ENCODE data around the gene GET3. TPM values are rescaled to one million over a fixed set of nuclear protein-coding genes. Genes with fewer than 3 reads are reported as not detected.

The GET3 gene
- total and polyA plus RNA-seq, 2 of the 13 experiments (the other 11 are each of a cell fraction or from before 2014, with no cell fraction given), result 57.7 to 59.4 TPM

DNA sequence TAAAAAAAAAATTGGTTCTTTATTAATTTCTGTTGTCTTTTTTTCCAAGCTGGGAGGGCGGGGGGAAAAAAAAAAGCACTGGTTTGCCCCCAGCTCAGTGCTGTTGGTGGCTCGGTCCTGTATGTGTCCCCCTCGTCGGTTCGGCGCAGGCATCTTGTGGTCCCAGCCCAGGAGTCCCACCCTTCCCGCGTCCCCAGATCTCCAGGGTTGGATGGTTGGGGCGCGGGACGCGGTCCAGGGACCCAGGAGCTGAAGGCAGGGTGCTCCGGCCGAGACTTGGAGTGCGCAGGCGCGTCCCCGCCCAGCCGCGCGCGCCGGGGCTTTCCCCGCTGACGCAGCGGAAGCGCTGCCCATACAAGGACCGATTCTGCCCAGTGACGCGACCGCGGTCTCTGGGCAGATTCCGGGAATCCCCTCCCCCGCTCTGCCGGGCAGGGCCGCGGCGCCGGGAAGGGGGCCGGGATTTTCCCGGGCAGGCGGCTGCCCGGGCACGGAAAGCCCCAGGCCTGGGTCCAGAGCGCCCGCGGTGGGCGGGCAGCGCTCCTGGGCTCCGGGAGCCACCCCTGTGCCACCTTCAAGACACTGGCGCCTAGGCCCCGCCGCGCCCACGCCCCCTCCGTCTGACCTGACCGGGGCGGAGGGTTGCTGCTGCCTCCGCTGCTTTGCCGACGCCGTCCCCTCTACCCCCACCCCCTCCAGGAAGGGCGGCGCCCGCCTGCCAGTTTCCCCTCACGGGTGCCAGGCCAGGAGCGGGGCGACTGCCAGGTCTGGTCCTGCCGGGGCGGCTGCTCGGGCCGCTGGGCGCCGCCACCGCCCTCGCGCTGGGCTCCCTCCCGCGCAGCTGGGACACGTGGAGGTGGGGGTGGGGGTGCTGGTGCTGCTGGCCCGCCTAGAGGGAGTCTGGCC, 56.2 kb downstream of the GET3 start:
- peak overlapping the region; percentile 77 to 87 (median 78) for H3K4me3 ChIP-seq (replicated peaks in 1 of 3; ENCODE audit: insufficient read depth in 1 of 3, low read depth in 2 of 3, low read length in 3 of 3)
- peaks cover 8% of the 10 kb centered on the region for H3K79me2 ChIP-seq (ENCODE audit: insufficient read depth, low read length)
- H3K27ac ChIP-seq (ENCODE audit: extremely low read length, insufficient read depth, low read length), result peak overlapping the region; percentile 81
- in situ Hi-C loops (cut with HindIII; ENCODE audit: extremely low pct_ligation_motif_present, low pct_unique_long_range_greater_than_20kb), result no loop called here
- peak; percentile 86 for DNase-seq (ENCODE audit: low spot score)
- H3K9ac ChIP-seq (ENCODE audit: insufficient read depth, low read depth, low read length), result peak overlapping the region; percentile 89
- POLR2A ChIA-PET, result interaction anchor here (1.0 to 3.9 kb wide), 13 partner anchors 8 to 124 kb away, joined by 3 to 124 read pairs (median 15); partner anchors contain the start of genes DHPS, GCDH, GET3 and HOOK2
- no peaks in the 10 kb centered on the region for H4K20me1 ChIP-seq (ENCODE audit: insufficient read depth, low read length)
- peak overlapping the region; percentile 99 for H3K4me2 ChIP-seq (ENCODE audit: low read depth, low read length)
- intact Hi-C loops (cut with micrococcal nuclease; ENCODE audit: unreplicated experiment), result no loop called here
- H2AFZ ChIP-seq (ENCODE audit: low read length), result no peak overlapping the region
- peak; percentile 71 for FAIRE-seq
- WGBS (ENCODE audit: low lambda C conversion rate), result 1% methylated on average over 9 of the region's 81 CpGs
- ATAC-seq, result peak; percentile 39
- H3K9me3 ChIP-seq (ENCODE audit: low read length), result no peaks in the 10 kb centered on the region
- CTCF ChIA-PET (ENCODE audit: low intra/inter-chr PET ratio, low total read pairs), result interaction anchor here (1.0 to 3.7 kb wide), 4 partner anchors 15 to 36 kb away, joined by 3 to 54 read pairs (median 4); partner anchors contain the start of gene HOOK2
- no peaks in the 10 kb centered on the region for H3K27me3 ChIP-seq (ENCODE audit: control insufficient read depth in 1 of 2, insufficient read depth in 2 of 2, low read length in 2 of 2)
- BruUV-seq (replicated peaks), result no TSS peak
- H3K36me3 ChIP-seq (replicated peaks in 1 of 2; ENCODE audit: control insufficient read depth in 1 of 2, insufficient read depth in 2 of 2, low read length in 2 of 2), result 0 out of 5 replicates have a peak, but pooled peaks cover 0 to 1% of the 10 kb centered on the region in 2 experiments
- peaks cover 42% of the 10 kb centered on the region for H3K4me1 ChIP-seq (ENCODE audit: insufficient read depth, low read length)
- TF ChIP-seq ZNF720 (CRISPR knock-in tag; IDR thresholded peaks at IDR 0.05) (no peak), ZNF468 (CRISPR knock-in tag; IDR thresholded peaks at IDR 0.05) (no peak), CBFB (CRISPR knock-in tag; IDR thresholded peaks at IDR 0.05) (peak; percentile 27; the same call in 1 of the 2 replicates), POGZ (CRISPR knock-in tag; IDR thresholded peaks at IDR 0.05) (no peak), ZBTB8A (CRISPR knock-in tag; IDR thresholded peaks at IDR 0.05; ENCODE audit: borderline replicate concordance, low read depth) (peak; percentile 31; the same call in 1 of the 2 replicates), ZNF619 (CRISPR knock-in tag; IDR thresholded peaks at IDR 0.05) (peak; percentile 64; the same call in 1 of the 2 replicates), MATR3 (CRISPR knock-in tag; IDR thresholded peaks at IDR 0.05) (no peak), EZH2 (conservative IDR thresholded peaks at IDR 0.05; ENCODE audit: low read depth, low read length) (no peak), MTF2 (CRISPR knock-in tag; IDR thresholded peaks at IDR 0.05; ENCODE audit: borderline replicate concordance) (peak; percentile 42; the same call in 1 of the 2 replicates), ZNF564 (CRISPR knock-in tag; IDR thresholded peaks at IDR 0.05) (no peak), IKZF1 (IDR thresholded peaks at IDR 0.05) (no peak), EEA1 (CRISPR knock-in tag; IDR thresholded peaks at IDR 0.05; ENCODE audit: borderline replicate concordance) (no peak), AGO1 (IDR thresholded peaks at IDR 0.05; ENCODE audit: low read depth, low read length, poor library complexity, severe bottlenecking) (peak; percentile 99)
- TF ChIP-seq, protein P1, sequence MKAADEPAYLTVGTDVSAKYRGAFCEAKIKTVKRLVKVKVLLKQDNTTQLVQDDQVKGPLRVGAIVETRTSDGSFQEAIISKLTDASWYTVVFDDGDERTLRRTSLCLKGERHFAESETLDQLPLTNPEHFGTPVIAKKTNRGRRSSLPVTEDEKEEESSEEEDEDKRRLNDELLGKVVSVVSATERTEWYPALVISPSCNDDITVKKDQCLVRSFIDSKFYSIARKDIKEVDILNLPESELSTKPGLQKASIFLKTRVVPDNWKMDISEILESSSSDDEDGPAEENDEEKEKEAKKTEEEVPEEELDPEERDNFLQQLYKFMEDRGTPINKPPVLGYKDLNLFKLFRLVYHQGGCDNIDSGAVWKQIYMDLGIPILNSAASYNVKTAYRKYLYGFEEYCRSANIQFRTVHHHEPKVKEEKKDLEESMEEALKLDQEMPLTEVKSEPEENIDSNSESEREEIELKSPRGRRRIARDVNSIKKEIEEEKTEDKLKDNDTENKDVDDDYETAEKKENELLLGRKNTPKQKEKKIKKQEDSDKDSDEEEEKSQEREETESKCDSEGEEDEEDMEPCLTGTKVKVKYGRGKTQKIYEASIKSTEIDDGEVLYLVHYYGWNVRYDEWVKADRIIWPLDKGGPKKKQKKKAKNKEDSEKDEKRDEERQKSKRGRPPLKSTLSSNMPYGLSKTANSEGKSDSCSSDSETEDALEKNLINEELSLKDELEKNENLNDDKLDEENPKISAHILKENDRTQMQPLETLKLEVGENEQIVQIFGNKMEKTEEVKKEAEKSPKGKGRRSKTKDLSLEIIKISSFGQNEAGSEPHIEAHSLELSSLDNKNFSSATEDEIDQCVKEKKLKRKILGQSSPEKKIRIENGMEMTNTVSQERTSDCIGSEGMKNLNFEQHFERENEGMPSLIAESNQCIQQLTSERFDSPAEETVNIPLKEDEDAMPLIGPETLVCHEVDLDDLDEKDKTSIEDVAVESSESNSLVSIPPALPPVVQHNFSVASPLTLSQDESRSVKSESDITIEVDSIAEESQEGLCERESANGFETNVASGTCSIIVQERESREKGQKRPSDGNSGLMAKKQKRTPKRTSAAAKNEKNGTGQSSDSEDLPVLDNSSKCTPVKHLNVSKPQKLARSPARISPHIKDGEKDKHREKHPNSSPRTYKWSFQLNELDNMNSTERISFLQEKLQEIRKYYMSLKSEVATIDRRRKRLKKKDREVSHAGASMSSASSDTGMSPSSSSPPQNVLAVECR (CRISPR knock-in tag; IDR thresholded peaks at IDR 0.05; ENCODE audit: borderline replicate concordance), result peak; percentile 89
- TF ChIP-seq, protein P2, sequence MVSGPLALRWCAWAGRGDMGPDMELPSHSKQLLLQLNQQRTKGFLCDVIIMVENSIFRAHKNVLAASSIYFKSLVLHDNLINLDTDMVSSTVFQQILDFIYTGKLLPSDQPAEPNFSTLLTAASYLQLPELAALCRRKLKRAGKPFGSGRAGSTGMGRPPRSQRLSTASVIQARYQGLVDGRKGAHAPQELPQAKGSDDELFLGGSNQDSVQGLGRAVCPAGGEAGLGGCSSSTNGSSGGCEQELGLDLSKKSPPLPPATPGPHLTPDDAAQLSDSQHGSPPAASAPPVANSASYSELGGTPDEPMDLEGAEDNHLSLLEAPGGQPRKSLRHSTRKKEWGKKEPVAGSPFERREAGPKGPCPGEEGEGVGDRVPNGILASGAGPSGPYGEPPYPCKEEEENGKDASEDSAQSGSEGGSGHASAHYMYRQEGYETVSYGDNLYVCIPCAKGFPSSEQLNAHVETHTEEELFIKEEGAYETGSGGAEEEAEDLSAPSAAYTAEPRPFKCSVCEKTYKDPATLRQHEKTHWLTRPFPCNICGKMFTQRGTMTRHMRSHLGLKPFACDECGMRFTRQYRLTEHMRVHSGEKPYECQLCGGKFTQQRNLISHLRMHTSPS (CRISPR knock-in tag; IDR thresholded peaks at IDR 0.05; ENCODE audit: low read depth), result peak; percentile 31; the same call in 1 of the 2 replicates
- TF ChIP-seq, protein P3, sequence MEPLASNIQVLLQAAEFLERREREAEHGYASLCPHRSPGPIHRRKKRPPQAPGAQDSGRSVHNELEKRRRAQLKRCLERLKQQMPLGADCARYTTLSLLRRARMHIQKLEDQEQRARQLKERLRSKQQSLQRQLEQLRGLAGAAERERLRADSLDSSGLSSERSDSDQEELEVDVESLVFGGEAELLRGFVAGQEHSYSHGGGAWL (CRISPR knock-in tag; IDR thresholded peaks at IDR 0.05), result peak; percentile 80; the same call in 1 of the 2 replicates

All from HepG2 (cell line).